Measurements from ENCODE around the gene ARMC2.

ARMC2 gene

DNA sequence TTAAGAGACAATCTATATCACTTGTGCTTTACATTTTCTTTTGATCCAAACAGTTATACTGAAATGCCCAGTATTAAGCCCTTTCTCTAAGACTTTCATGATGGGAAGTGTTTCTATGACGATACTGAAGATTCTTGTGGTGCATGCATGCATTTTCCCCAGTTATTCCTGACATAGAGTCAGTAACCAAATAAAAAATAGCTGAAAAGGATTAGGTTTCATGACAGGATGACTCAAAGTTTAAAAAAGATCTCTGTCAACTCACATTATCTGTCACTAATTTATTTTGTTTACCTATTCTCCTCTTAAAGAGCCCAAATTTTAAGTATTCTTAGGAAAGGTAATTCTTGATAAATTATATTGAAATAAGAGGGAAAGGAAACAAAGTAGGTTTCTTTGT lies 148.0 kb downstream of the ARMC2 start:
- no peak for FAIRE-seq

DNA sequence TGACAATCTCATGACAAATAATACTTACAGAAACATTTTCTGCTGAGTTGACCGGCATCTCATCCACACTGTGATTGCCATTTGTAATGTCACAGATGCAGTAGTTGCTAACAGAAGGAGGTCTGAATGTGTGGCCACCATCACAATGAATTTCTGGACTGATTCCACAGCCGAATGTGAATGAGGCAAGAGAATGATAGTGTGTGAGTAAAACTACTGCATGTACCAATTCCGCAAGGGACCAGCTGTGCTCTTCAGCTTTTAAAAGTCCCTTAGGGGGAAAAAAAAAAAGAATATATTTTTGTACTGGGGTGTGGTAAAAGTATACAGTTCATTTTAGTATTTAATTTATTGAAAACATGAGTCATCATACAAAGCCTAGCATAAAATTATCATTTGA lies 150.3 kb downstream of the ARMC2 start:
- FAIRE-seq: no peak

DNA sequence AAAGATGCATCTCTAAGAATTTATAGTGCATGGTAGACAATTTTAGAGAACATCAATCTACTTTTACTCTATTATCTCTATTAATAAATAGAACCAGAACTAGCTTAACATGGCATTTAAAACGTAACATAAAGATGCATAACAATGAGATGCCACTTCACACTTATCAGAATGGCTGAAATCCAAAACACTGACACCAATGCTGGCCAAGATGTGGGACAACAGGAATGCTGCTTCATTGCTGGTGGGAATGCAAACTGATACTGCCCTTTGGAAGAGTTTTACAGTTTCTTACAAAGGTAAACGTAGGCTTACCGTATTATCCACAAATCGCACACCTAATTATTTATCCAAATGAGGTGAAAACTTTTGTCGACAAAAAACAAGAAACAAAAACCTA lies 151.2 kb downstream of the ARMC2 start:
- no peak for FAIRE-seq

GRCh38 chr6:109000289-109000688 lies 152.1 kb downstream of the ARMC2 start:
- no peak for FAIRE-seq

DNA sequence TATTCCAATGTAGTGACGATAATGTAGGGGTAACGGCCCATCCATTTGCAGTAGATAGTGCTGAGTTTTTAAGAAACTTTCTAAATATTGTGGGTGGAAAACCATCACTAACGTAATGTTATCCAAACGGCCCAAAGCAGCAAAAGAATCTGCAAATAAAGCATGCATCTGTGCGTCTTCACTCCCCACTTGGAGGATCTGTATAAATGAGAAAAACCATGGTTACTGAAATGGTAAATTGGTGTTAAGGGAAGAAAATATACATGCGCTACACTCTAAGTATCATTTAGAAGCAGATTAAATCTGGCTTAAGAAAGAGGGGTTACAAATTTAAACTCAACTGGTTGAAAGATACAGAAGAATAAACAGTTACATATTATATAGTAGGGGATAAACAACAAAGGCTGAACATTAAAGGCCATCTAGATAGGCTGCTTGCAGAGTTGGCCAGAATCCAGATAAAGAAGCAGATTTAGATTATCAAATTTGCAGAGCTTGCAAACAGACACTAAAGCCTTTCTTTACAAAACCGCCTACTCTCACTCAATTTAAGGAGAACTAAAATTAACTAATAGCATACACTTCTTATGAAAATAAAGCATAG lies 153.2 kb downstream of the ARMC2 start:
- FAIRE-seq: no peak

- FAIRE-seq: no peak
Measured at GRCh38 chr6:109002051-109002697, 154.0 kb downstream of the ARMC2 start.

GRCh38 chr6:109002882-109003281 lies 154.7 kb downstream of the ARMC2 start:
- no peak for FAIRE-seq

DNA sequence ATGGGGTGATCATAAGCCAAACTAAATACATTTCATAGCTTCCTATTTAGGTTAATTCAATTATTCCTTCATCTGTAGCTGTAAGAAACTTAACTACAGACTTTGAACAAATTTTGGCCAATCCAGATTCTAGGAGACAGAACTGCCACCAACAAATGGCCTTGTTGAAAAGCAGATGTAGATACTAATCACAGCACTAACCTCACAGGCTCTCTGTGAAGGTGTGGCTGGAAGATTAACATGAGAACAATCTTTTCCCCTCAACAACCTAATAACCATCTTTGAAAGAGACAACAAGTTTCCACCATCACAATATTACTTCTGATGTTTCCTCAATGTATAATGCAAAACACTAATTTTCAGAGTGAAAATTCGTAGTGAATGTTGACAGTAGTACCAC lies 158.6 kb downstream of the ARMC2 start:
- FAIRE-seq: no peak

GRCh38 chr6:109007521-109007920 lies 159.3 kb downstream of the ARMC2 start:
- FAIRE-seq: no peak

DNA sequence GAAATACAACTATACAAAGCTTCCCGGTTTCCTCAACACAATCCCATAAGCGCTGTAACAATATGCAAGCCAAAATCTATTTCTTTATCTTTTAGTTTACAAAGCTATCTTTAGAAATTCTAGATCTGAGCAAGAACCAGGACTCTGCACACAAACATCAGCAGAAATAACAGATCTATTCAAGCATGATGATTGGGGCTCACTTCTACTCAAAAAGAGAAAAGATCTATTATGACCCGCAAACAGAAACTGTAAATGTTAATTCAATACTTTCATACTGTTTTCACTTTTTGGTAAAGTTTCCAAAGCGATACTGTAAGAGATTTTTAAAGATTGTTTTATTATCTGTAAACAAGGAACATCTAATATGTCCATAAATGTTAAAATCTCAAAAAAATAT lies 159.8 kb downstream of the ARMC2 start:
- FAIRE-seq: no peak

- FAIRE-seq: no peak
Measured at GRCh38 chr6:109008537-109009235, 160.5 kb downstream of the ARMC2 start.

DNA sequence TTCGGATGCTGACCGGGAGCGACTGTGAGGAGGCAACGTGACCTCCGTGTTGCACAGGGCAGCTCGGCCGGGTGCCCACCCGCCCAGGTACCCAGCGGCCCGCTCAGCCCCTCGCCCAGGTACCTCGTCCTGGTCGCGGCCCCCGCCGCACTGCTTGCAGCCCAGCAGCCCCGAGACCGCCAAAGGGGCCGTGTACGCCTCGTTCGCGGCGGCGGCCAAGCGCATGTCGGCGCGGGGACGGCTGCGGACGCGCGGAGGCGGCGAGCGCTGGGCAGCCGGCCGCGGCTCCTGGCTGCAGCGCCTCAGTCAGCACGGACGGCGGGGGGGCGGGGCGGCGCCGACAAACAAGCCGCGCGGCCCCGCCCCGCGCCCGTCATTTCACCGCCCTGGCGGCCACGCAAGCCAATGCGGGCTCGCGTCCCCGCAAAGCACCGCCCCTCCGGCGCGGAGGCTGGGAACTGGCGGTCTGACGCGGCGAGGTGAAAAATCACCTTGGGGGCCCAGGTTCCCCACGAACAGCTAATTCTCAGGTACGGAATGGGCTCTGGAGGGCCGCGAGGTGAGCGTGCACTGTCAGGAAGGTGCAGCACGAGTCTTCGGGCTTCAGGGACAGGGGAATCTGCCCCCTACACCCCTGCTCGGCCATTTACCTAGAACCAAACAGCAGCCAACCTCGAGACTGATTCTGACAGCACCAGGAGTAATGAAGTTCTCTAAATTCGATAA lies 161.2 kb downstream of the ARMC2 start:
- FAIRE-seq: no peak

DNA sequence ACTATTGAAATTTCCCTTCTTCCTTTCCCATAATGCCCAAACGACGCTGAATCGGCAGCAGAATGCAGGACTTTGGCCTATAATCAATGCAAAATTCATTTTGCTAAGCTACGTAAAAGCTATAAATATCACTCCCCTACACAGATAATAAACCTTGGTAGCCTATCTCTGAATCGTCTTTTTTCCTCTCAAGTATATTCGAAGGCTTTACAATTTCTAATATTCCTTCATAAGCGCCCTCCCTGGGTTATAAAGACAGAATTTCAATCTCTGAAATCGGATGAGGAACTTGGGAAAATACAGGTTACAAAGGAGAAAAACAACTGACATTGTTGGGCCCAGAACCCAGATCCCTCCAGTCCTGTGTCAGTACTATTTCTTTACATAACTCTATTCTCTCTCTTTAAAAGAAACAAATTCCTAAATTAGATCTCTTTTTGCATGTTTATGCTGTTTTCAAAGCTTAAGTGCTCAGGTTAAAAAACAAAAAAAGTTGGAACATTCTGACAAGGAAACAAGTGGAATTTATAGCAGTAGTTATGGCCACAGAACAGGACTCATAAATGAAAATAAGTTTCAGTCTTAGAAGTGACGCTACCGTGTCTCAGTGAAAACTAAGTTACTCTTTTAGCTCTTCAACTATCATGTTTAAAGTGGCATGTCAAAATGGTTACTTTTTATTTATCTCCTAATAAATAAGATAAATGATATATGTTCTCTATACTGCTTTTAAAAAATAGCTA lies 161.9 kb downstream of the ARMC2 start:
- no peak for FAIRE-seq

- no peak for FAIRE-seq
Measured at GRCh38 chr6:109010705-109011102, 162.5 kb downstream of the ARMC2 start.

DNA sequence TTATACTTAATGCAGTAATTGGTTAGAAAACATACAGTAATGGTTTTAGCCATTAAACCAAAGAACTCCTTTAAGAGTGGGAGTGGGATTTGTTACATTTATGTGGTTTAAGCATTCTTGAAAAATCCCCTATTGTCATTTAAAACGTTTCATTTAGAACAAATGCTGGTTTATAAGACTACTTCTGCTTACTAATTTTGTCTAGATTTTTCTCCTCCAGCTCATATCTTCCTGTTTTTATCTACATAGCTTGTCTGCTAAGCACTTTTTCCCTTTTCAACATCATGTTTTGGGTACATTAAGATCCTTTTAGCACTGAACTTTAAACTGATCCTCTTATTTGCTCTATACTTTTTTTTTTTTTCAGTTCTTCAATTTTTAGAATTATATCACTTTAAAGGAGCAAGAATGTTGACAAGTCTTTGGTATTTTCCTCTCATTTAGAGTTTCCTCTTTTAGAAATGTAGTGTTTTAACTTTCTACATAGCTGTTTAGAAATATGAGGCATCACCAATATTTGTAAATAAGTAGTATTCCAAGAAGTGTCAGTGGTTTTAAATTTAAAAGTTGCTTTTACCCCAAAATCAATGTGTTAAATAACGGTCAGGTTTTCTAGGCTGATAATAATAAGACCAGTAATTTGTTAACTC lies 165.6 kb downstream of the ARMC2 start:
- peak; percentile 21 for FAIRE-seq

- FAIRE-seq: no peak
Measured at GRCh38 chr6:109014606-109015005, 166.4 kb downstream of the ARMC2 start.

DNA sequence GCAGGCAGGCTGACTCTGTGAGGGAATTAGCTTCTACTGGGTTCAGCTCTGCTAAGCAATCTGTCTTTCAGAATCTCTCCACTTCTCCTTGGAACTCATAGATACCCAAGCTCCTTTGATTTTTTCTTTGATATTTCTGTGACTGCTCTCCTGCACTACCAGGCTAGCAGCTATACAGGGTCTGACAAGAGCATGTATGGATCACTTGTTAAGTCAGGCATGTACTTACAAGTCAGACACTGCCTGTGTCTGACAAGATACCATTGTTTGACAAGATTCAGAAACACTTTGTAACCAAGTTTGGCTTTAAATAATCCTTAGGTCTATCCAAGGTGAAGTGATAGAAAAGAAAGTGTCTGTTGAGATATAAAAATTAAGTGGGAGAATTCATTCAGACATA lies 167.0 kb downstream of the ARMC2 start:
- FAIRE-seq: no peak

DNA sequence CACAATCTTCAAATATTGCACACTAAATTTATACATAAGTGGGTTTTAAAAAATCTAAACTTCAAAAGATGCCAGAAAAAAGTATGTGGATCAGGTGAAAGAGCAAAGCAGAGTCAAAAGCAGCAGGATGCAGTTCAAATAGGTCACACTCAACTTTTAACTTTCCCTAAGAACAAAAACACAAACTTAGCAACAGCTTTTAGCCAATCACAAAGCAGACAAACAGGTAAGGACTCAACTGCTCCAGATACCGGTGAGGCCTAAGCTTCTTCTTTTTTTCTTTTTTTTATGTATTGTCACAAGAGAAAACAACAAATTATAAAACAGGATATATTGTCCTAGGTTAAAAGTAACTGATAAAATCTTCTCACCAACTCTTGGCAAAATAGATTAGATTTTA lies 171.7 kb downstream of the ARMC2 start:
- FAIRE-seq: no peak

- no peak for FAIRE-seq
Measured at GRCh38 chr6:109021870-109022269, 173.6 kb downstream of the ARMC2 start.

- FAIRE-seq: no peak
Measured at GRCh38 chr6:109023356-109023925, 175.2 kb downstream of the ARMC2 start.
